PC-3 (cell line): ENCODE data around the gene LY6G6F. TPM values are rescaled to one million over a fixed set of nuclear protein-coding genes. Genes with fewer than 3 reads are reported as not detected.

Source experiments
- ATAC-seq: fragments of 200-7000 bp; cut with Tn5 transposase; 2 replicates; pipeline ENCODE4 v1.9.1; 2020; ENCODE audit warnings: mild to moderate bottlenecking, moderate library complexity
- BruUV-seq: library from RNA; stranded (reverse); fragments of 400-500 nt; replicated peaks from 2 replicates; lab custom pipeline; 2021; lab: Mats Ljungman, UMichigan
- CTCF ChIA-PET: fragments of 300-600 bp; sonication (Branson Sonifier 250); formaldehyde crosslinking; loops from one replicate; lab custom pipeline; 2022; ENCODE audit warnings: antibody characterized with exemption; lab: Charles Lee
- POLR2A ChIA-PET: fragments of 300-600 bp; sonication (Branson Sonifier 250); formaldehyde crosslinking; loops from one replicate; lab custom pipeline; 2022; ENCODE audit warnings: antibody characterized with exemption; ENCODE audit not compliant: unreplicated experiment; lab: Charles Lee
- DNase-seq: peaks from one replicate; pipeline ENCODE4 v3.0.0-alpha.2; 2015
- H2AFZ ChIP-seq: fragments of 300-600 bp; sonication (generic); 2 replicates; pipeline ENCODE4 v1.6.0; 2016; ENCODE audit warnings: antibody characterized with exemption, low read length
- H3F3A ChIP-seq: fragments of 300-600 bp; sonication (generic); one replicate; pipeline ENCODE4 v1.6.0; 2017; ENCODE audit warnings: antibody characterized with exemption, low read length, control low read depth, mild to moderate bottlenecking; ENCODE audit not compliant: unreplicated experiment
- H3K27ac ChIP-seq: fragments of 300-600 bp; sonication (generic); 2 replicates; pipeline ENCODE4 v1.5.1; 2016; ENCODE audit warnings: mild to moderate bottlenecking, low read length
- H3K27me3 ChIP-seq: fragments of 300-600 bp; sonication (generic); 2 replicates; pipeline ENCODE4 v1.6.1; 2016; ENCODE audit warnings: low read length, mixed read lengths
- H3K36me3 ChIP-seq: fragments of 300-600 bp; sonication (generic); 2 replicates; pipeline ENCODE4 v1.6.1; 2016; ENCODE audit warnings: low read depth, mixed run types, low read length, mixed read lengths
- H3K4me1 ChIP-seq: fragments of 300-600 bp; sonication (generic); 2 replicates; pipeline ENCODE4 v1.5.1; 2016; ENCODE audit warnings: low read length; ENCODE audit not compliant: insufficient read depth
- H3K4me2 ChIP-seq: fragments of 300-600 bp; sonication (generic); 2 replicates; pipeline ENCODE4 v1.6.0; 2016; ENCODE audit warnings: low read length
- H3K4me3 ChIP-seq: fragments of 300-600 bp; sonication (generic); 2 replicates; pipeline ENCODE4 v1.5.1; 2016; ENCODE audit warnings: mild to moderate bottlenecking, low read length, mixed read lengths
- H3K79me2 ChIP-seq: fragments of 300-600 bp; sonication (generic); 2 replicates; pipeline ENCODE4 v1.6.1; 2017; ENCODE audit warnings: low read length, mixed read lengths
- H3K9ac ChIP-seq: fragments of 300-600 bp; sonication (generic); 2 replicates; pipeline ENCODE4 v1.6.0; 2016; ENCODE audit warnings: mild to moderate bottlenecking, low read length
- H3K9me2 ChIP-seq: fragments of 300-600 bp; sonication (generic); replicated peaks from 2 replicates; pipeline ENCODE4 v1.6.1; 2016; ENCODE audit warnings: mixed run types, low read length, mixed read lengths
- H3K9me3 ChIP-seq: fragments of 300-600 bp; sonication (generic); 2 replicates; pipeline ENCODE4 v1.6.1; 2016; ENCODE audit warnings: low read length, mixed read lengths
- H4K20me1 ChIP-seq: fragments of 300-600 bp; sonication (generic); 2 replicates; pipeline ENCODE4 v1.6.1; 2016; ENCODE audit warnings: low read length, mixed read lengths
- EZH2 ChIP-seq: fragments of 300-600 bp; sonication (generic); IDR thresholded peaks from one replicate; pipeline ENCODE4 v1.6.1; 2017; ENCODE audit warnings: antibody characterized with exemption, mild to moderate bottlenecking, low read length; ENCODE audit not compliant: unreplicated experiment
- EZH2phosphoT487 ChIP-seq: fragments of 300-600 bp; sonication (generic); IDR thresholded peaks from 2 replicates; pipeline ENCODE4 v1.6.1; 2018; ENCODE audit warnings: mild to moderate bottlenecking, antibody characterized with exemption, low read length, borderline replicate concordance
- intact Hi-C: fragments of 100-400 bp; cut with micrococcal nuclease; formaldehyde crosslinking; loops from 2 replicates; pipeline ENCODE4 v1.9.0; 2023
- total RNA-seq: library from RNA; depleted of rRNA; stranded (reverse); fragments of >200 nt; gene quantifications from 2 replicates; pipeline ENCODE4 v1.2.3, GENCODE V29; 2014
- TF ChIP-seq, protein P1 (sequence below): fragments of 300-600 bp; sonication (generic); conservative IDR thresholded peaks from 2 replicates; pipeline ENCODE4 v1.5.1; 2017; ENCODE audit warnings: antibody characterized with exemption, low read depth, mild to moderate bottlenecking, low read length

The LY6G6F gene
- total RNA-seq, 1 experiment from 2014 or later, result not detected

DNA sequence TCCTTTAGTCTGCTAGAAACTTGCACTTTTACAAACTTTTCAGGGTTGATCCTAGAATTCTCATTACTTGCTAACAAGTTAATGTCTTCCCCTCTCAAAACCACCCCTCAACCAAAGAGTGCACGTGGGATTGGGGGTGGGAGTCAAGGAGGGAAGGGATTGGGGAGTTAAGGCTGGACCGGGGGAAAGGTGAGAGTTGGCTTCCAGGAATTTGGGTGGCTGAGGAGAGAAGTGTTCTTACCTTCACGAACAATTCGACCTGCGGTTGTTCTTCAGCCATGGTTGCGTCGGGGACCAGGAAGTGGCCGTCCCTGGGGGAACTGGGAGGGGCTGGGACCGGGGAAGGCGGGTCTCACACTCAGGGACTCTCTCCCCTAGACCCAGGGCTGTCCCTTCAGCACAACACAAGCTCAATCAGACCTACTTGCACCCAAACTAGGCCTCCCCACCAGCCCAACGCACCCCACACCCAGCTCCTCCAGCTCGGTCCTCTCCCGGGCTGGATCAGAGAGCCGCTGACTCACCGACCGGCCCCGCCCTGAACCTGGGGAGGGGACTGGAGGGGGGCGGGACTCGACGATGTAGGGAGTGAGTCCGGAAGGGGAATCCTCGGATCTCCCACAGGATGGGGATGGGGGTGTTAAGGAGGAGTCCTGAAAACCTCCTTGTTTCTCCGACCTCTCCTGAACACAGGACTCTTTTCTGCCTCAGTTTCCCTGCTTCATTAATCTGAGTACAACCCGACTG is 29.5 kb downstream of the LY6G6F start, which contains the start of gene CLIC1:
Gene CLIC1, minus strand, starts transcription at position 510 of the 747 bp plus-strand sequence. Its CDS starts 230 bp downstream, at position 280.
- H3K4me1 ChIP-seq, result peaks cover 53% of the 10 kb centered on the region
- H3K27me3 ChIP-seq, result no peaks in the 10 kb centered on the region
- H3K9me2 ChIP-seq, result no peaks in the 10 kb centered on the region
- ATAC-seq (peak; percentile 39), DNase-seq (peak; percentile 83)
- intact Hi-C loops, result loop anchor here (5.0 kb wide), 2 partner anchors 81 to 96 kb away; partner anchors contain the start of genes HSPA1A and HSPA1L
- H3K9ac ChIP-seq, result peak within 1 kb of the TSS; percentile 91
- H3K9me3 ChIP-seq, result no peaks in the 10 kb centered on the region
- TSS peak; percentile 76 for BruUV-seq
- CTCF ChIA-PET, result no interaction called here
- H3F3A ChIP-seq, result no peaks in the 10 kb centered on the region
- H3K36me3 ChIP-seq, result peaks cover 30% of the 10 kb centered on the region
- TF ChIP-seq, protein P1, sequence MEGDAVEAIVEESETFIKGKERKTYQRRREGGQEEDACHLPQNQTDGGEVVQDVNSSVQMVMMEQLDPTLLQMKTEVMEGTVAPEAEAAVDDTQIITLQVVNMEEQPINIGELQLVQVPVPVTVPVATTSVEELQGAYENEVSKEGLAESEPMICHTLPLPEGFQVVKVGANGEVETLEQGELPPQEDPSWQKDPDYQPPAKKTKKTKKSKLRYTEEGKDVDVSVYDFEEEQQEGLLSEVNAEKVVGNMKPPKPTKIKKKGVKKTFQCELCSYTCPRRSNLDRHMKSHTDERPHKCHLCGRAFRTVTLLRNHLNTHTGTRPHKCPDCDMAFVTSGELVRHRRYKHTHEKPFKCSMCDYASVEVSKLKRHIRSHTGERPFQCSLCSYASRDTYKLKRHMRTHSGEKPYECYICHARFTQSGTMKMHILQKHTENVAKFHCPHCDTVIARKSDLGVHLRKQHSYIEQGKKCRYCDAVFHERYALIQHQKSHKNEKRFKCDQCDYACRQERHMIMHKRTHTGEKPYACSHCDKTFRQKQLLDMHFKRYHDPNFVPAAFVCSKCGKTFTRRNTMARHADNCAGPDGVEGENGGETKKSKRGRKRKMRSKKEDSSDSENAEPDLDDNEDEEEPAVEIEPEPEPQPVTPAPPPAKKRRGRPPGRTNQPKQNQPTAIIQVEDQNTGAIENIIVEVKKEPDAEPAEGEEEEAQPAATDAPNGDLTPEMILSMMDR, result no peak
- TF ChIP-seq EZH2phosphoT487, result no peak
- TF ChIP-seq EZH2, result no peak
- peak within 1 kb of the TSS; percentile 87 for H3K27ac ChIP-seq
- peaks cover 53% of the 10 kb centered on the region for H3K79me2 ChIP-seq
- peak within 1 kb of the TSS; percentile 85 for H3K4me2 ChIP-seq
- H4K20me1 ChIP-seq, result peaks cover 13% of the 10 kb centered on the region
- H2AFZ ChIP-seq, result peak within 1 kb of the TSS; percentile 63
- POLR2A ChIA-PET, result interaction anchor here (1.3 kb wide), 1 partner anchor 91 kb away, joined by 4 read pairs; the partner anchor contains the start of gene HSPA1B
- H3K4me3 ChIP-seq, result peak within 1 kb of the TSS; percentile 85

DNA sequence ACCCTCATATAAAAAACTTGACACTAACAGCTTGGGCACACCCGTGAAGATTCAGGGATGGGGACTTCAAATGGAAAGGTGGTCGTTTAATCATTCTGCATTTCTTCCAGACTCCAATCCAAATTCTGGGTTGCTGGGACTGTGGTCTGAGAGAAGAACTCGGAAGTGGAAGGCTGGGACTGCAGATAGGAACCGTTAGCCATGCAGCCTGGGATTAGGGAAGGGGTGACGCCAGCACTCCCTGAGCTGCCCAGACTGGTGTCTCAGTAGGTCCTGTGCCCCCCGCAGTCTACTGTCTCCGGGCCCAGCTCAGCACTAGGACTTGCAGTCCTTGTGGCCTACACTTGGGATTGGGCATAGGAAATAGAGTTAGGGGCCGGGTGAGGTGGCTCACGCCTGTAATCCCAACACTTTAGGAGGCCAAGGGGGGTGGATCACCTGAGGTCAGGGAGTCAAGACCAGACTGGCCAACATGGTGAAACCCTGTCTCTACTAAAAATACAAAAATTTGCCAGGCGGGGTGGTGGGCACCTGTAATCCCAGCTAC is 30.2 kb downstream of the LY6G6F start:
- DNase-seq, result no peak
- Histone ChIP-seq H3K4me2 (peak overlapping the region; percentile 85), H3K9me3 (no peaks in the 10 kb centered on the region), H2AFZ (peak overlapping the region; percentile 63), H3F3A (no peaks in the 10 kb centered on the region), H3K9ac (peak overlapping the region; percentile 91), H3K79me2 (peaks cover 53% of the 10 kb centered on the region), H4K20me1 (peaks cover 13% of the 10 kb centered on the region), H3K27ac (peak overlapping the region; percentile 87), H3K4me3 (peak overlapping the region; percentile 85), H3K4me1 (peaks cover 54% of the 10 kb centered on the region), H3K9me2 (no peaks in the 10 kb centered on the region), H3K36me3 (peaks cover 28% of the 10 kb centered on the region), H3K27me3 (no peaks in the 10 kb centered on the region)
- ATAC-seq, result no peak
- ChIA-PET POLR2A (no interaction called here), CTCF (no interaction called here)
- intact Hi-C loops, result loop anchor here (5.0 kb wide), 2 partner anchors 80 to 95 kb away; partner anchors contain the start of genes HSPA1A and HSPA1L
- BruUV-seq, result no TSS peak
- TF ChIP-seq, protein P1, result no peak
- no peak for TF ChIP-seq EZH2phosphoT487
- no peak for TF ChIP-seq EZH2
